ENCODE data around the gene EIF1B.

- no peak for TF ChIP-seq CTCF (IDR thresholded peaks at IDR 0.05)
- TF ChIP-seq REST (IDR thresholded peaks at IDR 0.05; ENCODE audit: insufficient read depth in 1 of 2, low read depth in 2 of 2, low read length in 1 of 2), result no peak
- no peak for TF ChIP-seq POLR2AphosphoS5 (IDR thresholded peaks at IDR 0.05; ENCODE audit: low read depth, low read length)
- TF ChIP-seq TCF7L2 (IDR thresholded peaks at IDR 0.05; ENCODE audit: low read depth, low read length), result no peak
- no peak for TF ChIP-seq SIN3A (IDR thresholded peaks at IDR 0.05; ENCODE audit: borderline replicate concordance, insufficient read depth, low read depth, low read length)
These were observed 4.7 kb downstream of the EIF1B start for GRCh38 chr3:40313975-40314860.
